RWPE1 (cell line): ENCODE measurements around the gene NR3C1.

Source experiments
- CTCF ChIA-PET: fragments of 350-600 bp; sonication (Branson Sonifier 250); formaldehyde crosslinking; extraction: SDS; loops from one replicate; lab custom pipeline; 2021; lab: Yijun Ruan, JAX
- POLR2A ChIA-PET: fragments of 400-600 bp; formaldehyde crosslinking; extraction: SDS; loops from one replicate; lab custom pipeline; 2020; ENCODE audit warnings: antibody characterized with exemption; ENCODE audit not compliant: low non-redundant PET; lab: Yijun Ruan, JAX
- DNase-seq: peaks from one replicate; pipeline ENCODE4 v3.0.0; 2012; ENCODE audit warnings: low spot score
- H3K27ac ChIP-seq: fragments of 450-650 bp; 2 replicates; pipeline ENCODE4 v1.5.1; 2017
- CTCF ChIP-seq: fragments of 450-650 bp; conservative IDR thresholded peaks from 2 replicates; pipeline ENCODE4 v1.5.1; 2017; ENCODE audit warnings: low read depth, mild to moderate bottlenecking

Gene NR3C1

GRCh38 chr5:143306040-143306439 is 97.4 kb downstream of the NR3C1 start:
- ChIA-PET CTCF (interaction anchor here (0.7 kb wide), 1 partner anchor 13 kb away, joined by 3 read pairs; no protein-coding TSS in a partner anchor), POLR2A (no interaction called here)
- H3K27ac ChIP-seq = no peak overlapping the region
- no peak for DNase-seq
- no peak for TF ChIP-seq CTCF

GRCh38 chr5:143304836-143305475 is 98.5 kb downstream of the NR3C1 start:
- POLR2A ChIA-PET = no interaction called here
- CTCF ChIA-PET = no interaction called here
- no peak for TF ChIP-seq CTCF
- no peak overlapping the region for H3K27ac ChIP-seq
- no peak for DNase-seq

GRCh38 chr5:143302341-143303045 is 101.0 kb downstream of the NR3C1 start:
- TF ChIP-seq CTCF = no peak
- CTCF ChIA-PET = interaction anchor here (0.6 to 0.9 kb wide), 4 partner anchors 12 to 588 kb away, joined by 3 to 9 read pairs (median 4); no protein-coding TSS in a partner anchor
- DNase-seq = no peak
- POLR2A ChIA-PET = no interaction called here
- no peak overlapping the region for H3K27ac ChIP-seq

GRCh38 chr5:143297756-143298155 is 105.7 kb downstream of the NR3C1 start:
- ChIA-PET CTCF (no interaction called here), POLR2A (no interaction called here)
- TF ChIP-seq CTCF = no peak
- no peak for DNase-seq
- no peak overlapping the region for H3K27ac ChIP-seq

- H3K27ac ChIP-seq = no peak overlapping the region
- CTCF ChIA-PET = interaction anchor here (0.6 to 1.2 kb wide), 2 partner anchors 13 to 407 kb away, joined by 3 read pairs; no protein-coding TSS in a partner anchor
- no peak for TF ChIP-seq CTCF
- no peak for DNase-seq
- POLR2A ChIA-PET = no interaction called here
Measured at GRCh38 chr5:143290125-143290524, 113.4 kb downstream of the NR3C1 start.

GRCh38 chr5:143284521-143284920 is 119.0 kb downstream of the NR3C1 start:
- no peak overlapping the region for H3K27ac ChIP-seq
- ChIA-PET CTCF (no interaction called here), POLR2A (no interaction called here)
- DNase-seq = no peak
- no peak for TF ChIP-seq CTCF
